G401.6 (cell line): ENCODE data around the gene TMEM25.
A peak's percentile ranks its signal among the peaks of the same experiment; 100 is the strongest.
"Not testable (repeated sequence)": the region's sequence is repeated elsewhere in the genome, so short reads cannot be mapped to it uniquely, and the experiment has no call there.

ENCODE experiments used
- FAIRE-seq: peaks from 2 replicates; lab custom pipeline; 2012; peaks lifted over from hg19 to GRCh38; lab: Jason Lieb, UNC

The TMEM25 gene

DNA sequence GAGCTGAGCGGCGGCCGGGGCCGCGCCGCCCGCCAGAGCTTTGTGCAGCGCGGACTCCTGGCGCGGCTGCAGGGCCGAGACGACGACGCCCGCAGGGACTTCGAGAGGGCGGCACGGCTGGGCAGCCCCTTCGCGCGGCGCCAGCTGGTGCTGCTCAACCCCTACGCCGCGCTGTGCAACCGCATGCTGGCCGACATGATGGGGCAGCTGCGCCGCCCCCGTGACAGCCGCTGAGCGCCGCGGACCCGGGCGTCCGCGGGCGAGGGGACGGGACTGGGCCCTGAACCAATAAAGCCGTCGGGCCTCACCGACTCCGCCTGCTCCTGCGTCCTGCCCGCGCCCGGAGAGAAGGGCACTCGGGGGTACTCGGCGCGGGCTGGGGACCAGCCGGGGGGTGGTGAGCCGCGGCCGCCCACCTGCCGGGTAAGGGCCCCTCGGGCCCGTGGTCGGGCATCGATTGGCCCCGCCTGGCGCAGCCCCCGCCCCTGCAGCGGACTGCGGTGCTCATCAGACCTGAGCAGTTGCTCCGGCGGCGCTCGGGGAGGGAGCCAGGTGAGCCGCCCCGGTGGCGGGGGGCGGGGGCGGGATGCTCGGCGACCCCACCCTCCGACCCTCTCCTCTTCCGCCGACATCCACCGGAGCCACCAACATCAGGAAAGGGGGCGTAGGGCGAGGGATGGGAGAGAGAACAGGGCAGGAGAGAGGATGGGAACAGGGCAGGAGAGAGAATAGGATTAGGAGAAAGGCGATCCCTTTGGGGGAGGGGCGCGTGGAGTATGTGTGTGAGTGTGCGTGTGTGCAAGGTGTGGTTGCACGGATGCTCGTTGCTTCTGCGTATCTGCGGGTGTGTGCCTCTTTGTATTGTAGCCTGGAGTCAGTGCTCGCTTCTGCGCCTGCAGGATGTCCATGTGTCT, at the start of gene TMEM25:
TMEM25 (plus strand) TSS at position 510 of the 914 bp plus-strand sequence. CDS start 610 bp downstream, outside the sequence.
- no peak for FAIRE-seq

DNA sequence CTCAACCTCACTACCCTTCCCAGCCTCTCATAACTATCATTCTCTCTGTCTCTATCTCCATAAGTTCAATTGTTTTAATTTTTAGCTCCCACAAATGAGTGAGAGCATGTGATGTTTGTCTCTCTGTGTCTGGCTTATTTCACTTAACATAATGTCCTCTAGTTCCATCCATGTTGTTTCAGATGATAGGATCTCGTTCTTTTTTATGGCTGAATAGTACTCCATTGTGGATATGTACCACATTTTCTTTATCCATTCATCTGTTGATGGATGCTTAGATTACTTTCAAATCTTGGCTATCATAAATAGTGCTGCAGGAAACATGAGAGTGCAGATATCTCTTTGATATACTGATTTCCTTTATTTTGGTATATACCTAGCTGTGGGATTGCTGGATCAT, 49.8 kb upstream of the TMEM25 start:
- not testable (repeated sequence) for FAIRE-seq

DNA sequence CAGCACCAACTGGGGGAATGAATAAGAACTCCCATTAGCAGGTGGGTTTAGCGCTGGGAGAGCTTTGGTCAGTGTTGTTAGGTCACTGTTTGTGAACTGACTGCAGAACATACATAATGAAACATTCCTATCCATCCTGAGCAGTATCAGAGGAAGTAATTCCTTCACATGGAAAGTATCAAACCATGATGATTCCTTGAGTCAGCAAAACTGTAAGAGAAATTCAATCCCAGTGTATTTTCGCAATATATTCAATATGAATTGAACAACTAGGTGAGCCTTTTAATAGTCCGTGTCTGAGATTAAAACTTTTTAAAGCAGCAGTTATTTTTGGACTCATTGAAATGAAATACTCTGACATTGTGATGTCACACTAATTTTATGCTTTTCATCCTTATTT, 46.6 kb upstream of the TMEM25 start:
- no peak for FAIRE-seq

DNA sequence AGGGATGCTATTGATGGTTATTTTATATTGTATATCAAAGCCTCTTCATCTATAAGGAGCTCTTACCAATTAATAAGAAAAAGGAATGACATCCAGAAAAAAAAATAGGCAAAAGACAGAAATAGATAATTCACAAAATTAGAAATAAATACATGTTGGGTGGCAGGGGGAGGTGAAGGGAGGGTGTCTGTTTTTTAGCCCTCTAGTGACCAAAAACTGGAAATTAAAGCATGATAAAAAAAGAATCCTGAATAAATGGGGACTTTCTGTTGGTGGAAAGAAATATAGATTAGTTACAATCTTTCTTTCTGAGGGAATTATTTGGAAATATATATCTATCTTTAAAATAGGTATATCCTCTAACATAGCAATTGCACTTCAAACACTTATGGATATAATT, 45.7 kb upstream of the TMEM25 start:
- peak; percentile 69 for FAIRE-seq

DNA sequence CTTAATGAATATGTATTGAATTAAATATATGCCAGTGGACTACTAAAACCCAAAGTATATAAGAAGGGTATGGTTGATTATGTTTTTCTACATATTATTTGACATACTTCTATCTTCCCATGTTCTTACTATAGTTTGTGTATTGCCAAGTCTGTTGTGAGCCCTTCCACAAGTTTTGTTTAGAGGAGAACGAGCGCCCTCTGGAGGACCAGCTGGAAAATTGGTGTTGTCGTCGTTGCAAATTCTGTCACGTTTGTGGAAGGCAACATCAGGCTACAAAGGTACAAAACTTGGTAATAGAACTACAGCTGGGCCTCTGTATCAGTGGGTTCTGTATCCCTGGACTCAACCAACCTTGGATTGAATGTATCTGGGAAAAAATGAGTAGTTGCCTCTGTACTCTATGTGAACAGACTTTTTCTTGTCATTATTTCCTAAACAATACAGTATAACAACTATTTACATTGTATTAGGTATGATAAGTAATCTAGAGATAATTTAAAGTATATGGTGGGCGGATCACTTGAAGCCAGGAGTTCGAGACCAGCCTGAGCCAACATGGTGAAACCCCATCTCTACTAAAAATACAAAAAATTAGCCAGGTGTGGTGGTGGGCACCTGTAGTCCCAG, 42.4 kb upstream of the TMEM25 start:
- peak; percentile 97 for FAIRE-seq

DNA sequence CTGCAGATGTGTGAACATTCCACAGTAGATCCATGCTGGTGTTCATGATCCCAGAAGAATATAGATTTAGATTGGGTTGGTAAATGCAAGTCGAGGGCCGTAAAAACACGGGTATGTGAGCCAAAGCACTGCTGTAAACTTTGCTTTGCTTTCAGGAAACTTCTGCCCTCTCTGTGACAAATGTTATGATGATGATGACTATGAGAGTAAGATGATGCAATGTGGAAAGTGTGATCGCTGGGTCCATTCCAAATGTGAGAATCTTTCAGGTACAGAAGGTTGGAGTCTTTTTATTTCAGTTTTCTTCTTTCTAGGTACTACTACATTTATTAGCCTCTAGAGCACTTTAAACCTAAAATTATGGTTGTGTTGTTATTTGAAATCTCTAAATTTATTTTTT, 40.0 kb upstream of the TMEM25 start:
- FAIRE-seq: no peak

DNA sequence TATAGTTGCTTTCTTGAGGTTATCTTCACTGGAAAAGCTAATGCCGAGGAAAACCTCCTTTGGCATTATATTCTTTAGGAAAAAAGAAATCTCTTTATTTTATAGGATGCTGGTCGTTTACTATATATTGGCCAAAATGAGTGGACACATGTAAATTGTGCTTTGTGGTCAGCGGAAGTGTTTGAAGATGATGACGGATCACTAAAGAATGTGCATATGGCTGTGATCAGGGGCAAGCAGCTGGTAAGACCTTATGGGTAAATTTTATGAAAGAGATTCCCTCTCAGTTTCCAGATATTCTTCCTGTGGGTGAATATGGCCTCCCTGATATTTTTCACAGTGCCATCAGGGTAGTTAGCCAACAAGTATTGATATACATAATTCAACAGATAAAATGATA, 33.2 kb upstream of the TMEM25 start:
- FAIRE-seq: no peak

DNA sequence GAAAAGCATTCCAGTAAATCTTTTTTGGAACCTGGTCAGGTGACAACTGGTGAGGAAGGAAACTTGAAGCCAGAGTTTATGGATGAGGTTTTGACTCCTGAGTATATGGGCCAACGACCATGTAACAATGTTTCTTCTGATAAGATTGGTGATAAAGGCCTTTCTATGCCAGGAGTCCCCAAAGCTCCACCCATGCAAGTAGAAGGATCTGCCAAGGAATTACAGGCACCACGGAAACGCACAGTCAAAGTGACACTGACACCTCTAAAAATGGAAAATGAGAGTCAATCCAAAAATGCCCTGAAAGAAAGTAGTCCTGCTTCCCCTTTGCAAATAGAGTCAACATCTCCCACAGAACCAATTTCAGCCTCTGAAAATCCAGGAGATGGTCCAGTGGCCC, 27.8 kb upstream of the TMEM25 start:
- FAIRE-seq: no peak

DNA sequence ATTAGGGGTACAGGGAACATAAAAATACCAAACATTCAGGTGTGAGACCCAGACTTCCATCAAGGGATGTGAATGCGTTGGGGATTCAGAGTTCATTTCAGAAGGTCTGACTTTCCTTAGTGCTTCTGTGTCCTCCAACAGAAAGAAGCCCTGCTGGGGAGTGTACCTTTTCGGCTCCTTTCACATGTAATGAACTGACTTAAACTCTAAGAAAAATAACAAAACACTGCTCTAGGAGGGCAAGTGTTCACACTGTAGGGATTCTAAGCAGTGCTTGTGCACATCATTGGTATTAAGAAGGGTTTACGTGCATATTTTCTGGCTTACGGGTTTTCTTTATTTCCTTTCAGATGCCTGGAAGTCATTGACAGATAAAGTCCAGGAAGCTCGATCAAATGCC, 19.4 kb upstream of the TMEM25 start:
- FAIRE-seq: no peak

DNA sequence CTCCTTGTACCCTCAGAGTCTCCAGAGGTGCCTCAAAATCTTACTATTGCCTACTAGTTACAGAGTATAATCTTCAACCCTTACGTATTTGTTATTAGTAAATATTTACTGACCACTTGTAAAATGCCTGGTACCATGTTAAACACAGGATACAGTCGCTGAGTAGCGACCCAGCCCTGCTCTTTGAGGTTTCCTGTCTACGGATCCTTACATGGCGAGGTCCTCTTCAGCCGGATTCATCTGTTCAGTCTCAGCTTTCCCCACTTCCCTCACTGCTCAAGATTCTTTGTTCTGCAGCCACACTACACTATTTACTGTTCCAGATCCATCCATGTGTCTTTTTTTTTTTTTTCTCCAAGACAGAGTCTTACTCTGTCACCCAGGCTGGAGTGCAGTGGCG, 16.9 kb upstream of the TMEM25 start:
- no peak for FAIRE-seq

DNA sequence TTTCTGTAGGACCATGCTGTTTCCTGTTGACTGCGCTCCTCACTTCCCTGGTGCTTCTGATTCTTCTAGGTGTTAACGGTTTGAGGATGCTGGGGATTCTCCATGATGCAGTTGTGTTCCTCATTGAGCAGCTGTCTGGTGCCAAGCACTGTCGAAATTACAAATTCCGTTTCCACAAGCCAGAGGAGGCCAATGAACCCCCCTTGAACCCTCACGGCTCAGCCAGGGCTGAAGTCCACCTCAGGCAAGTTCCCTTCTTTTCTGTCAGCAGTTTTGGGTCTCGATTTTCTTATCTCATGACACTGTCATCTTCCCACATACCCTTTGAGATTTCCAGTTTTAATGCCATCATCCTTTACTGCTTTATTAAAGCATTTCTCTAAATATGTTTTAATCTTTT, 11.4 kb upstream of the TMEM25 start:
- no peak for FAIRE-seq

DNA sequence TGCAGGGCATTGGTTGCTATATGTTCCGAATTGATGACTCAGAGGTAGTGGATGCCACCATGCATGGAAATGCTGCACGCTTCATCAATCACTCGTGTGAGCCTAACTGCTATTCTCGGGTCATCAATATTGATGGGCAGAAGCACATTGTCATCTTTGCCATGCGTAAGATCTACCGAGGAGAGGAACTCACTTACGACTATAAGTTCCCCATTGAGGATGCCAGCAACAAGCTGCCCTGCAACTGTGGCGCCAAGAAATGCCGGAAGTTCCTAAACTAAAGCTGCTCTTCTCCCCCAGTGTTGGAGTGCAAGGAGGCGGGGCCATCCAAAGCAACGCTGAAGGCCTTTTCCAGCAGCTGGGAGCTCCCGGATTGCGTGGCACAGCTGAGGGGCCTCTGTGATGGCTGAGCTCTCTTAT, 9.1 kb upstream of the TMEM25 start:
- no peak for FAIRE-seq

DNA sequence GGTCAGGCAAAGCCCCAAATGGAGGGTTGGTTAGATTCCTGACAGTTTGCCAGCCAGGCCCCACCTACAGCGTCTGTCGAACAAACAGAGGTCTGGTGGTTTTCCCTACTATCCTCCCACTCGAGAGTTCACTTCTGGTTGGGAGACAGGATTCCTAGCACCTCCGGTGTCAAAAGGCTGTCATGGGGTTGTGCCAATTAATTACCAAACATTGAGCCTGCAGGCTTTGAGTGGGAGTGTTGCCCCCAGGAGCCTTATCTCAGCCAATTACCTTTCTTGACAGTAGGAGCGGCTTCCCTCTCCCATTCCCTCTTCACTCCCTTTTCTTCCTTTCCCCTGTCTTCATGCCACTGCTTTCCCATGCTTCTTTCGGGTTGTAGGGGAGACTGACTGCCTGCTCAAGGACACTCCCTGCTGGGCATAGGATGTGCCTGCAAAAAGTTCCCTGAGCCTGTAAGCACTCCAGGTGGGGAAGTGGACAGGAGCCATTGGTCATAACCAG, 8.4 kb upstream of the TMEM25 start:
- FAIRE-seq: no peak

DNA sequence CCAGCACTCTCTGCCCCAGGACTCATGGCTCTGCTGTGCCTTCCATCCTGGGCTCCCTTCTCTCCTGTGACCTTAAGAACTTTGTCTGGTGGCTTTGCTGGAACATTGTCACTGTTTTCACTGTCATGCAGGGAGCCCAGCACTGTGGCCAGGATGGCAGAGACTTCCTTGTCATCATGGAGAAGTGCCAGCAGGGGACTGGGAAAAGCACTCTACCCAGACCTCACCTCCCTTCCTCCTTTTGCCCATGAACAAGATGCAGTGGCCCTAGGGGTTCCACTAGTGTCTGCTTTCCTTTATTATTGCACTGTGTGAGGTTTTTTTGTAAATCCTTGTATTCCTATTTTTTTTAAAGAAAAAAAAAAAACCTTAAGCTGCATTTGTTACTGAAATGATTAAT, 6.6 kb upstream of the TMEM25 start:
- no peak for FAIRE-seq

DNA sequence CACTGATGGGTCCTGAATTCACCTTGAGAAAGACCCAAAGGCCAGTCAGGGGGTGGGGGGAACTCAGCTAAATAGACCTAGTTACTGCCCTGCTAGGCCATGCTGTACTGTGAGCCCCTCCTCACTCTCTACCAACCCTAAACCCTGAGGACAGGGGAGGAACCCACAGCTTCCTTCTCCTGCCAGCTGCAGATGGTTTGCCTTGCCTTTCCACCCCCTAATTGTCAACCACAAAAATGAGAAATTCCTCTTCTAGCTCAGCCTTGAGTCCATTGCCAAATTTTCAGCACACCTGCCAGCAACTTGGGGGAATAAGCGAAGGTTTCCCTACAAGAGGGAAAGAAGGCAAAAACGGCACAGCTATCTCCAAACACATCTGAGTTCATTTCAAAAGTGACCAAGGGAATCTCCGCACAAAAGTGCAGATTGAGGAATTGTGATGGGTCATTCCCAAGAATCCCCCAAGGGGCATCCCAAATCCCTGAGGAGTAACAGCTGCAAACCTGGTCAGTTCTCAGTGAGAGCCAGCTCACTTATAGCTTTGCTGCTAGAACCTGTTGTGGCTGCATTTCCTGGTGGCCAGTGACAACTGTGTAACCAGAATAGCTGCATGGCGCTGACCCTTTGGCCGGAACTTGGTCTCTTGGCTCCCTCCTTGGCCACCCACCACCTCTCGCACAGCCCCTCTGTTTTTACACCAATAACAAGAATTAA, 6.1 kb upstream of the TMEM25 start:
- FAIRE-seq: no peak

DNA sequence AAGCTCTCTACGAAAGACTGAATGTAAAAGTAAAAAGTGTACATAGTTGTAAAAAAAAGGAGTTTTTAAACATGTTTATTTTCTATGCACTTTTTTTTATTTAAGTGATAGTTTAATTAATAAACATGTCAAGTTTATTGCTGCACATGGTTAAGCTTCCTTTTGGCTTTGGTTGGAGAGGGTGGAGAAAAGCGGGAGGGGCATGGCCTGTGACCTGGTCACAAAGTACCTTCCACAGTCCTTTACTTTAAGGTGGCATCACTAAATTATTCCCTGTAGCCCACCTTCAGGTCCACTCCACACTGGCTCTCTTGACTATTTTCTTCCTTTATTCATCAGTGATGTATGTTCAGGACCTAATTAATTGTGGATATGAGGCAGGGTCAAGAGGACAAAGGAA, 4.3 kb upstream of the TMEM25 start:
- FAIRE-seq: peak; percentile 45

DNA sequence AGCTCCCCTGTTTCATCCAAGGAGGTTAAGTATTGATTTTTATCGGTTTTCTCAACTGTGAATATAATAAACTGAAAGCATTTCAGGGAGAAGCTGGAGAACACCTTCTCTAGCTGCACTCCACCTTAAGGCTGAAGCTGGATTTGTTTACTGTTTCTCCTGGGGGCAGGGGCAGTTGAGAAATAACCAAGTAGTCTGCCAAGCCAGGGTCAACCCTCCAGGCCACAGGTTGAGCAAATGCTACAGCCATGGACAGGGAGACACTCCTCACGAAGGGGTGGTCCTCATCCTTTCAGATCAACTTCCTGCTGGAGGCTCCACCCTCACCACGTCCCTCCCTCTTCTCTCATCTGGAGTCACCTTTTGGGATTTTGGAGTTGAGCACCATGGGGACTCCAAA, 3.9 kb upstream of the TMEM25 start, which contains the start of gene TTC36:
TTC36 (plus strand) TSS at position 366 of the 400 bp plus-strand sequence; CDS start at position 387, 21 bp downstream.
- no peak for FAIRE-seq

DNA sequence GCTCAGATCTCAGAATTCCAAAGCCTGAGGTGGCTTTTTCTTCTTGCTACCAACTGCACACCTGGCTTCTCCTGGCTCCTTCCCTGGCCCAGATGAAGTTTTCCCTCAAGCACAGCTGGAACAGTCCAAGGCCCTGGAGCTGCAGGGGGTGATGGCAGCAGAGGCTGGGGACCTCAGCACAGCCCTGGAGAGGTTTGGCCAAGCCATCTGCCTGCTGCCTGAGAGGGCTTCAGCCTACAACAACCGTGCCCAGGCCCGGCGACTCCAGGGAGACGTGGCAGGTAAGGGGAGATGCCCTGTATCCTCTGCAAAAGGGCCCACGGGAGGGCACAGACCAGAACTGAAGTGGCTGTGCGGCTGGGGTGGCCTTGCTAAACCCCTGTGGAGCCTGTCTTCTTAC, 2.5 kb upstream of the TMEM25 start:
- FAIRE-seq: no peak

DNA sequence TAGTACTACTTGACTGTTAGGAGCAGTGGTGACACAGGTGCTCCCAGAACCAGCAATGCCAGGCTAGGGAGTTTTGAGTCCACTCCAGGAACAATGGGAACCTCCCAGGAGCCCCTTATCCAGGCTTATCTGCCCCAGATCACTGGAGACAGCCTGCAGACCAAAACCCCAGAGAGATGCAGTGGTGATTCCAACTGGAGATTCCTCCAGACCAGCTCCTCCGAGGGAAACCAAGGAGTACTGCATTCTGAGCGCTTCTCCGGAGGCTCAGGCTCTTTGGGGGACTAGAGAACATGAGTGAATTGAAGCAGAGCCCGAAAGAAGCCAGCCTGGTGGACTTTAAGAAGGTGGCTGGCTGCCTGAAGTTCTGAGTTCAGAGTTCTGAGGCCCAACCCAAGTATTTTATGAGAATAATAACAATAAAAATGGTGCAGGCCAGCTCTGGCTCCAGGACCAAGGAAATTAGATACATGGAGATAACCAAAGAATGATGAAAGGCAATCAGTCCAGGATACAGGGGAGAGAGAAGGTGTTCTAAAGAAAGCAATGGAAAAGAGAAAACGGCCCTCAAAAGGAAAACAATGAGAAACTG, 1.3 kb upstream of the TMEM25 start:
- FAIRE-seq: no peak

DNA sequence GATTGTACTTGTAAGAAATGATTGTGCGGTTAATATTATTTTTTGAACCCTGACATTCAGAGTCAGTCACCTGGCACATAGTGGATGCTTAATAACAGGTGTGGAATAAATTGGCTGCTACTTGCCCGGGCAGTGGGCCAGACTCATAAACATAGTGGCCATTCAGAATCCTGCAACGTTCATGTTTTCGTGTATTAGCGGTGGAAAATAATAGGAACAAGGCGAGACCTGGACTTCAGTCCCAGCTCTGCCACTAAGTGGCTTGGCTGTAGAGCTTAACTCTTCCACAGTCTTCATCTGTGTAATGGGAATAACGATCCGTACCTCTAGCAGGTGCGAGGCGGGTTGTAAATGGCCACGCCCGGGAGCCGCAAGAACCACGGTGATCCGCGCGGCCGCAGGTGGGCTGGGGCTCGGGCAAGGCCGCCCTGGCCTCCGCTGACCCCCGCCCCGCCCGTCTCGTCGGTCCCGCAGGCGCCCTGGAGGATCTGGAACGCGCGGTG, 761 bp upstream of the TMEM25 start:
- FAIRE-seq: no peak

DNA sequence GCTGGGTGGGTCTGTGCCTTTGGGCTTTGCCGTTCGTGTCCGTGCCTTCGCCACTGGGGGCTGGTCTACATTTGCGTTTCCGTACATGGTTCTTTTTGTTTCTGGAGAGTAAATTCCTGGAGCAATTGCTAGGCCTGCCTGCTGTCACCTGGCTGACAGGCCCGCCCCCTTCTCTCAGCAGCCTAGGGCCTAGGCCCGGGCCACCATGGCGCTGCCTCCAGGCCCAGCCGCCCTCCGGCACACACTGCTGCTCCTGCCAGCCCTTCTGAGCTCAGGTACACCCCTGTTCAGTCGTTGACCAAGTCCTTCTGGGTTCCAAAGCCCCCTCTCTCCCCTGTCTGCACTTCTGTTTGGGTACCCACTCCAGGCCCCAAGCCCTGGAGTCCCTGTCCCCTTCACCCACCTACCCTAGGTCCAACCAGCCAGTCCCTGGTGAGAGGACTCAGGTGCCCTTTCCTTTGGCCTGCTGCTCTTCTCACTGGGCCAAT, 649 bp downstream of the TMEM25 start:
- no peak for FAIRE-seq

DNA sequence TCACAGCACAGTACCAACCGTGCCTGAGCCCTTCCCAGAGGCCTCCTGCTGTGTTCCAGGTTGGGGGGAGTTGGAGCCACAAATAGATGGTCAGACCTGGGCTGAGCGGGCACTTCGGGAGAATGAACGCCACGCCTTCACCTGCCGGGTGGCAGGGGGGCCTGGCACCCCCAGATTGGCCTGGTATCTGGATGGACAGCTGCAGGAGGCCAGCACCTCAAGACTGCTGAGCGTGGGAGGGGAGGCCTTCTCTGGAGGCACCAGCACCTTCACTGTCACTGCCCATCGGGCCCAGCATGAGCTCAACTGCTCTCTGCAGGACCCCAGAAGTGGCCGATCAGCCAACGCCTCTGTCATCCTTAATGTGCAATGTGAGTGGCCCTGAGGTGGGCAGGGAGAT, 1.1 kb downstream of the TMEM25 start:
- FAIRE-seq: no peak
